Measurements from ENCODE around the gene PRKCB.

Gene PRKCB

GRCh38 chr16:24085666-24086065 is 249.9 kb downstream of the PRKCB start:
- no peak for TF ChIP-seq CTCF (IDR thresholded peaks at IDR 0.05)

GRCh38 chr16:24087891-24088410 is 252.2 kb downstream of the PRKCB start:
- TF ChIP-seq CTCF (IDR thresholded peaks at IDR 0.05) = no peak

- no peak for TF ChIP-seq CTCF (IDR thresholded peaks at IDR 0.05)
Measured at GRCh38 chr16:24088767-24089166, 253.0 kb downstream of the PRKCB start.

- TF ChIP-seq CTCF (IDR thresholded peaks at IDR 0.05) = no peak
Measured at GRCh38 chr16:24091125-24091524, 255.3 kb downstream of the PRKCB start.

GRCh38 chr16:24093049-24093448 is 257.3 kb downstream of the PRKCB start:
- TF ChIP-seq CTCF (IDR thresholded peaks at IDR 0.05) = no peak

- TF ChIP-seq CTCF (IDR thresholded peaks at IDR 0.05) = no peak
Measured at GRCh38 chr16:24094660-24095059, 258.9 kb downstream of the PRKCB start.

- TF ChIP-seq CTCF (IDR thresholded peaks at IDR 0.05) = no peak
Measured at GRCh38 chr16:24098896-24099295, 263.1 kb downstream of the PRKCB start.

- TF ChIP-seq CTCF (IDR thresholded peaks at IDR 0.05) = no peak
Measured at GRCh38 chr16:24101431-24101830, 265.6 kb downstream of the PRKCB start.

Data from LNCAP (cell line).